GM21447 (cell line): ENCODE results near the gene TCERG1L.
"Not testable (repeated sequence)": the region's sequence is repeated elsewhere in the genome, so short reads cannot be mapped to it uniquely, and the experiment has no call there.

ENCODE experiments used
- ATAC-seq: cut with Tn5 transposase; IDR thresholded peaks from one replicate; pipeline ENCODE4 v1.9.1; 2021; ENCODE audit not compliant: unreplicated experiment

Gene TCERG1L, protein sequence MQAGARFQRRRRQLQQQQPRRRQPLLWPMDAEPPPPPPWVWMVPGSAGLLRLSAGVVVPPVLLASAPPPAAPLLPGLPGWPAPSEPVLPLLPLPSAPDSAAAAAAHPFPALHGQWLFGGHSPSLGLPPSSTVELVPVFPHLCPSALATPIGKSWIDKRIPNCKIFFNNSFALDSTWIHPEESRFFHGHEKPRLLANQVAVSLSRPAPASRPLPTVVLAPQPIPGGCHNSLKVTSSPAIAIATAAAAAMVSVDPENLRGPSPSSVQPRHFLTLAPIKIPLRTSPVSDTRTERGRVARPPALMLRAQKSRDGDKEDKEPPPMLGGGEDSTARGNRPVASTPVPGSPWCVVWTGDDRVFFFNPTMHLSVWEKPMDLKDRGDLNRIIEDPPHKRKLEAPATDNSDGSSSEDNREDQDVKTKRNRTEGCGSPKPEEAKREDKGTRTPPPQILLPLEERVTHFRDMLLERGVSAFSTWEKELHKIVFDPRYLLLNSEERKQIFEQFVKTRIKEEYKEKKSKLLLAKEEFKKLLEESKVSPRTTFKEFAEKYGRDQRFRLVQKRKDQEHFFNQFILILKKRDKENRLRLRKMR

GRCh38 chr10:131311661-131312477 is at the start of gene TCERG1L:
Gene TCERG1L, minus strand, starts transcription at chr10:131311721. Its CDS starts 86 bp downstream, at chr10:131311635.
- ATAC-seq, result no peak

DNA sequence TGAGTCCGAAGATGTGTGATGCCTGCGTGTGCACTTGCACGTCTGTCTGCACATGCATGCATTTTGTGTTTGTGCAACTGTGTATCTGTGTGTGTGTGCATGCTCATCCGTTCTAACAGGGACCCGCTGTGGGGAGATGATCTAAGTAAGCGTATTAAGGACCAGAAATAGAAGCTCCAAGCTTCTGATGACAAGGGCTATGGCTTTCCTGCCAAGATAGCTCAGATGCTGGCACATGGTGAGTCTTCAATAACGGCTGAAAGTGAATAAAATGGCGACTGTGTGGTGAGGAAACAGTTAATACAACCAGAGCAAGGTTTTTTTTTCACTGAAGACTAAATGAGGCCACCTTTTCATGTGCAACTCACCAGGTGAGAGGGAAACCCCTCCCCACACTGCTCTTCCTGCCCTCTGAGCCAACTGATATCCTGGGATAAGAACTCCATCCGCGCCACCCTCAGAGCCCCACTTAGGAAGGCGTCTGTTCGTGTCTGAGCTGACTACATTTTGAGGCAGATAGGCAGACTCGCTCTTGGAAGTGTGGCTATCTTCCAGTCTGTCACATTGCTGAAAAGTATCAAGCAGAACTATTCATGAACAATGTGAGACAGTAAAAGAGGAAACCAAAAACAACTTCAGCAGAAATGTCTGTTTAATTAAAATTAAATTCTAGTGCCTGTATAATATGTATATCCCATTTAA is 47.4 kb upstream of the TCERG1L start:
- ATAC-seq, result no peak

DNA sequence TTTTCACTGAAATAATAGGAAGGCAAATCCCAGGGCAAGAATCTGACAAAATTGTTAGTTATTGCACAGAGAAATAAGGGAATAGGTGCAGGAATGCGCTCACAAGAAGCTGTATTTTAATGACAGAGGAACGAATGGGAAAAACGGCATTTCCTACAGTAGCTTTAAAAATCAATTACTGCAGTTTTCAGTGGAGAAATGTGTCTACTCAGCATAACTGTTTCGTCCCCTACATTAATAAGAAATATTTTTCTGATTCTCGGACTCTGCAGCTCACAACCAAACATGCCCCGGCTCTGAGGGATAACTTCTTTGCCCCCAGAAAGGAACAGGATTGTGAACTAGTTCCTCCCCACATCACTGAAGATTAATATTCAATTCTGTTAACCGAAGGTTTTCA is 44.9 kb upstream of the TCERG1L start:
- ATAC-seq, result no peak

GRCh38 chr10:131355881-131356280 is 44.4 kb upstream of the TCERG1L start:
- no peak for ATAC-seq

- ATAC-seq, result no peak
Observed at GRCh38 chr10:131355056-131355455, 43.5 kb upstream of the TCERG1L start.

DNA sequence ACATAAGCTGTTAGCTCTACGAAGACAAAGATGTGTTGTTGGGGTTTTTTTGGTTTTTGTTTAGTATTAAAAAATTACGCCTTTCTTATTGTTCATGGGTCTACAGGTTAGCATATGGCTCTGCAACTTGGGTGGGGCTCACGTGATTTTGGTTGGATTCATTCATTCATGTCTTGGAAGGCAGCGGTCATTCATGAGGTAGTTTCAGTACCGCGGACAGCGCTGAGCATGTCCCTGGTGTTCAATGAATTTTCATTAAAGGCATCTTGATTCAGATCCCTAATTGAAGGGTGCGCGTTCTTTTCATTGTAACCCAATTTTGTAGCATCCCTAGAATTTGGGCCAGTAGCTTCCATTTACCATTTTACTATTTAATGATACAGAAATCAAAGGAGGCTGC is 42.9 kb upstream of the TCERG1L start:
- no peak for ATAC-seq

- no peak for ATAC-seq
Observed at GRCh38 chr10:131352765-131353290, 41.3 kb upstream of the TCERG1L start.

DNA sequence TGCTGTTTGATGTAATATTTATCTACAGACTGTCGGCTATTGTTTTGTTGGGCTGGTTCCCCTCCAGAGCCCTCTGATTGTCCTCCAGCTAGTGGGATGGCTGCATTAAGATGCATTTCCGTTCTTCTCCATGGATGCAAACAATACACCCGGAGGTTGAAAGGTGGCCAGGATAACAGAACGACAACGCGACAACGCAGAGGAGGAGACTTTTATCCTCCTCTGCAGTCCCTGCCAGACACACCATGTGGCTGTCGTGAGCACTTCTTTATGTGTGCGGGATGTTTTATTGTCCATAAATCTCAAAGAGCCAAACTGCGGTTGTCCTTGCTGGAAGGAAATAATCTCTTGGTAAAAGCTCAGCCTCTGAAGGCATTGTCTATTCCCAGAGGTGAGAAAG is 39.1 kb upstream of the TCERG1L start:
- ATAC-seq, result no peak

DNA sequence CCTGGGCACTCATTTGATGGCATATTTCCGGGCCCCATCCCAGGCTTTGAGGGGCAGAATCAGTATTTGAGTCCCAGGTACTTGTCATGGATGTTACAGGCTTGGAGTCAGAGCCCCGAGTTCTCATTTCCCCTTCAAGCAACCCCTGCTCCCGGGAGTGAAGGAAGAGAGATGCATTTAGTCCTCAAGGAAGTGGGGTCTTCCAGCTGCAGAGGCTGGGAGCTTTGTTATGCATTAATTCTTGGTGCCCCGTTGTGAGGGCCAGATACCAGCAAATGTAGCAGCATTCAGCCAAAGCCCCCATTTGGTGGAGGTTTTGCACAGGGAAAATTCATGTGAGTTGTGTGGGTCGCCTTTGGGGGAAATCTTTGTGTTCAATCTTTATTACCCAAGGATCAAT is 38.7 kb upstream of the TCERG1L start:
- ATAC-seq, result no peak

DNA sequence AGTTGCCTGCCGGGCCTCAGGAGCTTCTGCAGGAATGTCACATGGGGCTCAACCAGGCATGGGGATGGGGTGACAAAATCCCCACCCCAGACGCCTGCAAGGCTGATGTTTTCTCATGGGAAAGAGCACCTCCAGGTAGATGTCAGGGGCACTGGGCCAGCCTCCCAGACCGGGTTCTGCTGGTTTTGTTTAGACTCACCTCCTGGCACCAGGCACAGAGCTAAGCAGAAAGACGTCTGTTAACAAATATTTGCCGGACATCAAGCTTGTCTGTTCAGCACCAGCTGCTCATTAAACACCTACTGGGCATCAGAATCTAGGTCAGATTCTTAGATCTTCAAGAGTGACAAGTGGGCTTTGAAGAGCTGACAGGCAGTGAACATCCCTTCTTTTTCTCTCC is 34.9 kb upstream of the TCERG1L start:
- no peak for ATAC-seq

DNA sequence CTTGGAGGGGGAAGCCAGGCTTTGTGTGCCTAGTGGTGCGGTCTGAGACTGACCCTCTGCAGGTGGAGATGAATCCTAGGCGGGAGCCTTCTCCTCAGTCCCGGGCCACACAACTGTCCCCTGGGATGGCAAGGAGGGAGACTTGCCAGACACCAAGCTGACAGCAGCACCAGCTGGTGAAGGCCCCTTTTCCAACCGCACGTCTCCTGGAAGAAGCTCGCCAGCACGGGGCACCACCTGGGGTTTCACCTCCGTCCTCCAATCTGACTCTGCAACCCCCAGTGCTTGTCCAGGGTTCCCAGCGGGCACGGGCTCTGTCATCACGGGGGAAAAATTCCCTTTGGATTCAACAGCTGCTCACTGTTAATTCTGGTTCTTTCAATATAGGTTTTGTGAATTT is 34.2 kb upstream of the TCERG1L start:
- no peak for ATAC-seq

DNA sequence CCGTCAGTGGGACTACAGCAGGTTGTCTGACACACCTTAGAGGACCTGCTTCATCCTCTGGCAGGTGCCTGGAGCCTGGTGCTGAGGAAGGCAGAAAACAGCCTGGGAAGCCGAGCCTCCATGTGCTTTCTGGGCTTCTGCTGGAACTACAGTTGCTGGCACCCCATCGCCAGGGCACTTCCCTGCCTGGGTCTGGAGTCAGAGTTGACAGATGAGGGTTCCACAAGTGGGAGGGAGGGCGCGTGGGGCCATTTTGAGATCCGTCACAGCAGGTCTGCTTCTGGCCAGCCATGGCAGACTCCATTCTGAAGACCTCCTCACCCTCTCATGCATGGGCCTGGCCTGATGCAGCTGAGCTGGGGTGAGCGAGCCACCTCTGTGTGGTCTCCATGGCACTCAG is 33.2 kb upstream of the TCERG1L start:
- no peak for ATAC-seq

- ATAC-seq, result no peak
Observed at GRCh38 chr10:131337741-131338140, 26.2 kb upstream of the TCERG1L start.

- no peak for ATAC-seq
Observed at GRCh38 chr10:131332821-131333220, 21.3 kb upstream of the TCERG1L start.

DNA sequence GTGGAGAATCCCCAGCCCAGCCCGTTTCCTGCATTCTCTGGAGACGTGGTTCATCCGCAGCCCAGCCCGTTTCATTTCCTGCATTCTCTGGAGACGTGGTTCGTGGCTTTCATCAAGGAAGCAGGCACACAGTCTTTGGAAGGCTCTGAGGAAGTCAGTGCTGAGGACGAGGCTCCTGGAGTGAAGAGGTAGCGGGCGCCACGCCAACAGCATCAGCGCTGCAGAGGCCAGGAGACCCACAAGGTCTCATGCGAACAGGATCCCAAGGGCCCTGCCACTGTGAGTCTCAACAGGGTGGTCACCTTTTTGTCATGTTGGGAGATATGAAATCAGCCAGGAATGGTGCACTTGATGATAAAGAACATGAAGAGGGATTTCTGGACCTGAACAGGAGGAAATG is 12.4 kb upstream of the TCERG1L start:
- ATAC-seq, result no peak

DNA sequence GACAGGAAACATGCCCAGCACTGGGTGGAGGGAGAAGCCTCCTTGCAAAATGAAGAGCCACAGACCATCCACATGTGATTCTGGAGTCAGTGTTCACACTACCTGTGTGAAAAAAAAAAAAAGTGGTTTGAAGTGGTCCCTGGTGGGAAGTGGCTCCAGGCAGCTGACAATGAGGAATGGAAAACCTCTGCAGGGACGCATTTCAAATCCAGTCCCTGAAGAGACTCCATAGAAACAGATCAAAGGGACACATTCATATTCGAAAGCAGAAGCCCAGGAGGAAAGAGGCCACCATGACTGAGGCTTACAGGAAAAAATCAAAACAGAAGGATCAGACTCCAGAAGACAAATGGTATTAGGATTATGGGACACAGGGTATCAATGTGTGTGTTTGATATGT is 11.5 kb upstream of the TCERG1L start:
- no peak for ATAC-seq

GRCh38 chr10:131322575-131322974 is 11.1 kb upstream of the TCERG1L start:
- not testable (repeated sequence) for ATAC-seq

- no peak for ATAC-seq
Observed at GRCh38 chr10:131320860-131321604, 9.5 kb upstream of the TCERG1L start.

- no peak for ATAC-seq
Observed at GRCh38 chr10:131318814-131319213, 7.3 kb upstream of the TCERG1L start.

DNA sequence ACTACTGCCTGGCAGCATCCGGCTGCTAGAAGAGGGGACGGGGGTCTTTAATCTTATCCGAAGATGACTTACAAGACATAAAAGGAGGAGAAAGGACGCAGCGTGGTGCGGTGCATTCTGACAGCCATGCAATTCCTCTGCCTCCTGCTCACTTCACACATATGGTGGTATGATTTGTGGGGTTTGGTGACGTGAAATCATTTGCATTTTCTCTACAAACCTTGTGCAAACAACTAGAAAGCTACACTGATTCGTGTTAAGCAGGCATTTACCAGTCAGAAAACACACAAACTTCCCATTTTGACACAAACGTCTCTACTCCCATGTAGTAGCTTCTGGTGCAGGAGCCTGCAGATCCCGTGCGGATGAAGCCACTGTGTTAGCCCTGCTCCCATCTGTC is 6.8 kb upstream of the TCERG1L start:
- no peak for ATAC-seq
